HG03457 (cell line): ENCODE results near the gene MAN1A1.

ENCODE experiments used
- ATAC-seq: cut with Tn5 transposase; IDR thresholded peaks from one replicate; pipeline ENCODE4 v1.9.1; 2021; ENCODE audit warnings: moderate number of reproducible peaks; ENCODE audit not compliant: unreplicated experiment

MAN1A1 gene

GRCh38 chr6:119346936-119347335 lies 2.6 kb downstream of the MAN1A1 start:
- no peak for ATAC-seq

GRCh38 chr6:119346450-119346849 lies 3.1 kb downstream of the MAN1A1 start:
- no peak for ATAC-seq

- ATAC-seq = no peak
Observed at GRCh38 chr6:119345114-119345513, 4.4 kb downstream of the MAN1A1 start.

GRCh38 chr6:119344306-119344705 lies 5.3 kb downstream of the MAN1A1 start:
- ATAC-seq = no peak

- ATAC-seq = no peak
Observed at GRCh38 chr6:119343573-119344146, 5.9 kb downstream of the MAN1A1 start.

- ATAC-seq = no peak
Observed at GRCh38 chr6:119343167-119343566, 6.4 kb downstream of the MAN1A1 start.

GRCh38 chr6:119342430-119342829 lies 7.1 kb downstream of the MAN1A1 start:
- ATAC-seq = no peak

GRCh38 chr6:119340796-119341487 lies 8.6 kb downstream of the MAN1A1 start:
- ATAC-seq = no peak

- ATAC-seq = no peak
Observed at GRCh38 chr6:119339941-119340456, 9.6 kb downstream of the MAN1A1 start.

- ATAC-seq = no peak
Observed at GRCh38 chr6:119337762-119338161, 11.8 kb downstream of the MAN1A1 start.

GRCh38 chr6:119337252-119337651 lies 12.3 kb downstream of the MAN1A1 start:
- ATAC-seq = no peak

- no peak for ATAC-seq
Observed at GRCh38 chr6:119334535-119335264, 14.9 kb downstream of the MAN1A1 start.

- no peak for ATAC-seq
Observed at GRCh38 chr6:119333707-119334295, 15.8 kb downstream of the MAN1A1 start.

- ATAC-seq = no peak
Observed at GRCh38 chr6:119333063-119333609, 16.4 kb downstream of the MAN1A1 start.

GRCh38 chr6:119331663-119332286 lies 17.8 kb downstream of the MAN1A1 start:
- no peak for ATAC-seq

GRCh38 chr6:119330520-119331113 lies 18.9 kb downstream of the MAN1A1 start:
- no peak for ATAC-seq

GRCh38 chr6:119329794-119330180 lies 19.8 kb downstream of the MAN1A1 start:
- no peak for ATAC-seq

- ATAC-seq = no peak
Observed at GRCh38 chr6:119328892-119329793, 20.4 kb downstream of the MAN1A1 start.

- ATAC-seq = no peak
Observed at GRCh38 chr6:119328254-119328653, 21.3 kb downstream of the MAN1A1 start.
